CD8-positive, alpha-beta memory T cell (primary cell): ENCODE data around the gene KCNT1. TPM values are rescaled to one million over a fixed set of nuclear protein-coding genes. Genes with fewer than 3 reads are reported as not detected.

Experiments used
- CTCF ChIA-PET: fragments of 350-600 bp; sonication (Branson Sonifier 250); formaldehyde crosslinking; loops from one replicate; lab custom pipeline; 2021; ENCODE audit warnings: antibody characterized with exemption; lab: Charles Lee
- POLR2A ChIA-PET: fragments of 350-600 bp; sonication (Branson Sonifier 250); formaldehyde crosslinking; loops from one replicate; lab custom pipeline; 2021; ENCODE audit warnings: antibody characterized with exemption; lab: Charles Lee
- DNase-seq, 5 donors: peaks; one replicate each; pipeline versions ENCODE4 v3.0.0 to v3.0.0-alpha.2; 2020 to 2022; ENCODE audit warnings: mixed read lengths in 1 of 5
- H3K27ac ChIP-seq: one replicate; pipeline ENCODE4 v1.7.0; 2013; ENCODE audit warnings: low read depth, mild to moderate bottlenecking, low read length, moderate library complexity
- H3K27me3 ChIP-seq: 2 replicates; pipeline ENCODE4 v1.7.0; 2013; ENCODE audit warnings: low read length, mild to moderate bottlenecking; ENCODE audit not compliant: insufficient read depth, poor library complexity, severe bottlenecking
- H3K36me3 ChIP-seq: 2 replicates; pipeline ENCODE4 v1.7.0; 2013; ENCODE audit warnings: mild to moderate bottlenecking, low read length, moderate library complexity; ENCODE audit not compliant: insufficient read depth
- H3K4me1 ChIP-seq: 2 replicates; pipeline ENCODE4 v1.7.0; 2013; ENCODE audit warnings: mild to moderate bottlenecking, low read length, moderate library complexity; ENCODE audit not compliant: insufficient read depth
- H3K4me3 ChIP-seq: 2 replicates; pipeline ENCODE4 v1.7.0; 2013; ENCODE audit warnings: mild to moderate bottlenecking, low read length
- H3K9me3 ChIP-seq: 2 replicates; pipeline ENCODE4 v1.7.0; 2013; ENCODE audit warnings: mild to moderate bottlenecking, low read length
- H3K27ac Mint-ChIP-seq, 8 donors: one replicate each; pipeline ENCODE4 v1.8.0; 2020 to 2021; ENCODE audit warnings: mixed read lengths in 8 of 8, mild to moderate bottlenecking in 6 of 8, inconsistent platforms in 3 of 8, moderate library complexity in 3 of 8
- H3K27me3 Mint-ChIP-seq, 2 donors: one replicate each; pipeline ENCODE4 v1.8.0; 2020 to 2021; ENCODE audit warnings: mixed read lengths in 2 of 2, mild to moderate bottlenecking in 1 of 2, moderate library complexity in 1 of 2
- H3K36me3 Mint-ChIP-seq, 3 donors: one replicate each; pipeline ENCODE4 v1.8.0; 2020 to 2021; ENCODE audit warnings: mixed read lengths in 3 of 3, inconsistent platforms in 1 of 3, mild to moderate bottlenecking in 1 of 3
- H3K4me1 Mint-ChIP-seq, 3 donors: one replicate each; pipeline ENCODE4 v1.8.0; 2020 to 2021; ENCODE audit warnings: mixed read lengths in 3 of 3, inconsistent platforms in 1 of 3, mild to moderate bottlenecking in 1 of 3
- H3K4me3 Mint-ChIP-seq, 7 donors: one replicate each; pipeline ENCODE4 v1.8.0; 2020 to 2021; ENCODE audit warnings: mixed read lengths in 7 of 7, mild to moderate bottlenecking in 6 of 7, moderate library complexity in 4 of 7, inconsistent platforms in 2 of 7
- H3K9me3 Mint-ChIP-seq, 5 donors: one replicate each; pipeline ENCODE4 v1.8.0; 2020 to 2022; ENCODE audit warnings: mixed read lengths in 5 of 5, mild to moderate bottlenecking in 3 of 5, moderate library complexity in 2 of 5, inconsistent platforms in 1 of 5
- polyA plus RNA-seq: library from polyadenylated mRNA; unstranded; fragments of 300-500 nt; fragmentation: Illumina TruSeq; gene quantifications from one replicate; pipeline ENCODE4 v1.2.3, GENCODE V29; 2021
- total RNA-seq, 2 experiments: library from RNA; stranded (reverse); gene quantifications; one replicate each; pipeline ENCODE4 v1.2.3, GENCODE V29; 2021

Gene KCNT1
- total and polyA plus RNA-seq, 3 experiments from 2014 or later, result 0.16 TPM; not detected in 2

DNA sequence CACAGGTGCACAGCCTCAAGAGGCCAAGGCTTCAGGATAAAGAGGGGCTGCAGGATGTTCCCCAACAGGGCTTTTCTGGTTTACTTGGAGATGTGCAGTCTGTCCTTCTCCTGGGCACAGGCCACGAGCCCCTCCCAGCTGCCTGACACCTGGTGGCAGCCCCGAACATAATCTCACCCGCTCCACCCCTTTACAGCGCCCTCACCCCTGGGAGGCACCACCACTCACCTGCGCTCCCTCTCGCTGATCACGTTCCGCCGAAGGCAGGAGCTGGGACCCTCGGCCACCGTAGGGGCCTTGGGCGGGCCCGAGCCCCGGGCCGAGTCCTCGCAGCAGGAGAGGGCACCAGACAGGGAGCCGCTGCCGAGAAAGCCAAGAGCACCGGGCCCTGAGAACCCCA, 3.2 kb upstream of the KCNT1 start:
- Histone ChIP-seq H3K36me3 (no peaks in the 10 kb centered on the region), H3K4me1 (no peaks in the 10 kb centered on the region), H3K4me3 (no peak overlapping the region), H3K9me3 (no peaks in the 10 kb centered on the region), H3K27ac (no peak overlapping the region), H3K27me3 (peaks cover 10% of the 10 kb centered on the region)
- Mint-ChIP-seq H3K27me3 (peaks cover 6% of the 10 kb centered on the region in 2 donors), H3K36me3 (no peaks in the 10 kb centered on the region), H3K27ac (no peak overlapping the region), H3K4me1 (no peaks in the 10 kb centered on the region), H3K4me3 (no peak overlapping the region), H3K9me3 (no peaks in the 10 kb centered on the region)
- DNase-seq, result no peak
- POLR2A ChIA-PET, result no interaction called here
- CTCF ChIA-PET, result no interaction called here

DNA sequence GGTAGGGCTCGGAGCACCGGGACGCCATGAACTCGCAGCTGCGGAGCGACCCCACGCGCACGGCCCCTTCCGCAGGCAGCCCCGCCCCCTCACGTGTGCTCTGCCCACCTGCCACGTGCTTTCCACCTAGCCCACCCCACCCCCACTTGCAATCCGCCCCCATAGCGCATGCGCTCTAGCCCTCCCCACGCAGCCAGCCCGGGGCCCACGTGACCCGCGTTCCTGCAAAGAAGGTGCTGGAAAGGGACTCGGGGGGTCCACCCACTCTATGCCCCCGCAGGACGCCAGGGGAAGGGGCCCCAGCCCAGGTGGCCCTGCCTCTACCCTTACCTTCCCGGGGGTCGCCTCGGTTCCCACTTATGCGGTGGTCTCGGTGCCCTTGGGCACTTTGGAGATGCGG, 2.5 kb upstream of the KCNT1 start, which contains the start of gene SOHLH1:
SOHLH1 (minus strand) TSS at position 42 of the 400 bp plus-strand sequence; CDS start at position 28, 14 bp downstream.
- Mint-ChIP-seq H3K4me1 (no peaks in the 10 kb centered on the region), H3K36me3 (no peaks in the 10 kb centered on the region), H3K9me3 (no peaks in the 10 kb centered on the region), H3K27ac (no peak within 1 kb of the TSS), H3K27me3 (peaks cover 6% of the 10 kb centered on the region in 2 donors), H3K4me3 (no peak within 1 kb of the TSS)
- ChIA-PET POLR2A (no interaction called here), CTCF (no interaction called here)
- Histone ChIP-seq H3K27me3 (peaks cover 10% of the 10 kb centered on the region), H3K36me3 (no peaks in the 10 kb centered on the region), H3K4me1 (no peaks in the 10 kb centered on the region), H3K4me3 (no peak within 1 kb of the TSS), H3K9me3 (no peaks in the 10 kb centered on the region), H3K27ac (no peak within 1 kb of the TSS)
- DNase-seq, result no peak

DNA sequence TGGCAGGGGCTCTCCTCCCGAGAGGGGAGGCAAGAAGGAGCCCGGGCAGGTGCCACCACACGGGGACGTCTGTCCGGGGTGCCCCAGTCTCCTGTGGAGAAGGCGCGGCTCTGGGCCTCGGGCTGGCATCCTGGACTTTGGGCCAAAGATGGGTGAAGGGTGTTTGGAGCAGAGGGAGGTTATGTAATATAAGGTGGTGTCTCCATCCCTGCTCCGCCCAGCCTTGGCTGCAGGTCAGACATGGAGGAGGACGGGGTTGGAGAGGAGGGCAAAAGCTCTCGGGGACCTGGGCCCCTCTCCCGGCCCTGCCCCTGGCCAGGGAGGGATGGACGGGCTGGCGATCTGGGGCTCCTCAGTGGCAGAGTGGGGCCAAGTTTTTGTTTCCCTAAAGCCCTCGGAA, 1.5 kb upstream of the KCNT1 start:
- Mint-ChIP-seq H3K9me3 (no peaks in the 10 kb centered on the region), H3K27ac (peak overlapping the region in 1 of 8 donors; percentile 95), H3K4me3 (peak overlapping the region in 1 of 7 donors; percentile 40), H3K4me1 (no peaks in the 10 kb centered on the region), H3K27me3 (peaks cover 6 to 10% of the 10 kb centered on the region in 2 donors), H3K36me3 (no peaks in the 10 kb centered on the region)
- Histone ChIP-seq H3K4me3 (no peak overlapping the region), H3K27ac (no peak overlapping the region), H3K36me3 (no peaks in the 10 kb centered on the region), H3K4me1 (no peaks in the 10 kb centered on the region), H3K27me3 (peaks cover 10% of the 10 kb centered on the region), H3K9me3 (no peaks in the 10 kb centered on the region)
- DNase-seq, result no peak
- ChIA-PET POLR2A (no interaction called here), CTCF (no interaction called here)

DNA sequence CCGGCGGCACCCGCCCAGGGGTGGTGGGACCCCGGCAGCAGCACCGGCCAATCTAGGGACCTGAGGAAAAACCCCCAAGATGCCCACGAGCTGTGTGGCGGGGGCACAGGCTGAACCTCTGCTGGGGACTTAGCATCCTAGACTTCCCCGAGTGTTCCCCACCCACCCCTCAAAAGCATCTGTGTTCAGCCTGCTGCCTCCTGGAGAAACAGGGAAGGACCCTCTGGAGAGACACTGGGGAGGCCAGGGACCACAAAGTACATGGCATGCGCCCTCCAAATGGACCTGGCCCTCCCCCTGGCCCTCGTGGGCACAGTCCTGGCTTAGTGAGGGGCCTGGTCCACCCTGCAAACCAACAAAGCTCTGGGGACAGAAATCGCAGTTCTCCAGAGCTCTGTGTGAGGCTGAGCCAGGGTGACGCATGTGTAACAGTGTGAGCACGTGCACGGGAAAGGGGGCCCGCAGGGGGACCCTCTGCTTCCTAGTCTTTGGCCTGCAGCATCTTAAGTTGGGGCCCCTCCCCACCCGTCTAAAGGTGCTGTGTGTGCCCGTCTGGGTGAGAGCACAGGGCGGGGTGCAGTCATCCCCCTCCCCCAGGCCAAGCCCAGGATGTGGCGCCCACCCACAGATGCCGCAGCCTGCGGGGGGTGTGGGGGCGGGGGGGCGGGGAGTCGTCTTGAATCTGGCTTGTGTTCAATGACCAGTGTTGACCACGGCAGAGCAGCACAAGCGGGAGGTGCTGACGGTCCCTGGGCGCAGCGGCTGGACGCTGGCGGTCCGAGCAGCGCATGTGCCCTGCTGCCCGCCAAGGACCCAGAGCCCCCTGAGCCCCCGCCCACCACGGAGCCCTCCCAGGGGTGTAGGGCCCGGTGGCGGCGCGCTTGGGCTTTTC, 672 bp upstream of the KCNT1 start:
- peak in 1 of 5 donors; percentile 29 for DNase-seq
- no peaks in the 10 kb centered on the region for H3K4me1 Mint-ChIP-seq
- no peaks in the 10 kb centered on the region for H3K36me3 ChIP-seq
- no peaks in the 10 kb centered on the region for H3K36me3 Mint-ChIP-seq
- no peaks in the 10 kb centered on the region for H3K9me3 ChIP-seq
- H3K27ac ChIP-seq, result no peak overlapping the region
- no peak overlapping the region for H3K4me3 ChIP-seq
- peaks cover 10% of the 10 kb centered on the region for H3K27me3 ChIP-seq
- no peak overlapping the region for H3K27ac Mint-ChIP-seq
- CTCF ChIA-PET, result no interaction called here
- no peaks in the 10 kb centered on the region for H3K4me1 ChIP-seq
- peaks cover 6 to 10% of the 10 kb centered on the region in 2 donors for H3K27me3 Mint-ChIP-seq
- POLR2A ChIA-PET, result no interaction called here
- peak overlapping the region in 1 of 7 donors; percentile 23 for H3K4me3 Mint-ChIP-seq
- H3K9me3 Mint-ChIP-seq, result no peaks in the 10 kb centered on the region

DNA sequence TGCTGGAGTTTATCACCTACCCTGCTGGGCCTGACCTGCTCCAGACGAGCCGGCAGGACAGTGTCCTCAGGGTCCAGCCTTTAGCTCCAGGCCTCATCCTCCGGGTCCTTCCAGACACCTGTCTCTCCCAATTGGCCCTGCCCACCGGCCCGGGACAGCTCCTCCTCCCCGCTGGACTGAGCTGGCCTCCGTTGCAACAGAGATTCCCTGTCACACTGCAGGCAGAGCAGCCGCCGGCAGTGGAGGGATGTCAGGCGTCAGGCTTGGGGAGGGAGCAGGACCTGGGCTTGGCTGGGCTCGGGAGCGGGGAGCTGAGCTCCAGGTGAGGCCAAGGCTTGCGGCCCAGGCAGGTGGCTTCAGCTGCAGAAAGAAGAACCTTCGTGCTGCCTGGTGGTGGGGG, 1.7 kb downstream of the KCNT1 start:
- DNase-seq, result no peak
- peaks cover 10% of the 10 kb centered on the region in 2 donors for H3K27me3 Mint-ChIP-seq
- no peak overlapping the region for H3K4me3 Mint-ChIP-seq
- POLR2A ChIA-PET, result no interaction called here
- H3K27ac Mint-ChIP-seq, result no peak overlapping the region
- no peaks in the 10 kb centered on the region for H3K36me3 Mint-ChIP-seq
- H3K27me3 ChIP-seq, result peaks cover 10% of the 10 kb centered on the region
- no peak overlapping the region for H3K27ac ChIP-seq
- CTCF ChIA-PET, result no interaction called here
- H3K4me1 ChIP-seq, result no peaks in the 10 kb centered on the region
- no peaks in the 10 kb centered on the region for H3K4me1 Mint-ChIP-seq
- H3K9me3 ChIP-seq, result no peaks in the 10 kb centered on the region
- no peaks in the 10 kb centered on the region for H3K36me3 ChIP-seq
- no peaks in the 10 kb centered on the region for H3K9me3 Mint-ChIP-seq
- H3K4me3 ChIP-seq, result no peak overlapping the region

DNA sequence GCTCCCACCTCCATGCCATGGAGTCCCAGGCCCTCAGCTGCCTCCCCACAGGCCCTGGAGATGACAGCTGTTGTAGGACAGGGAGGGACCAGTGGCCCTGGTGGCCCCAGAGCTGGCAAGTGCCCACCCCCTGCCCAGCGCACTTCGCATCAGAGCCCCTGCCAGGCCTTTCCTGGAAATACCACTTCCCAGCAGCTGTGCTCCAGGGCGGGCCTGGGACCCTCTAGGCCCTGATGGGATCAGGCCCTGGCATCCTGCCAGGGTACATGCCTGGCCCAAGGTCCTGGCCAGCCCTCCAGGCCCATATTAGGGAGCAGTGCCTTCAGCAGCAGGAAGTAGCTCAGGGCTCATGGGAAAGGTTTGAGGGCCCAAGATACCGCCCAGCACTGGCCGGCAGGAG, 2.5 kb downstream of the KCNT1 start:
- H3K36me3 Mint-ChIP-seq, result no peaks in the 10 kb centered on the region
- Histone ChIP-seq H3K9me3 (no peaks in the 10 kb centered on the region), H3K27me3 (peaks cover 10% of the 10 kb centered on the region), H3K4me3 (no peak overlapping the region), H3K36me3 (no peaks in the 10 kb centered on the region), H3K27ac (no peak overlapping the region), H3K4me1 (no peaks in the 10 kb centered on the region)
- no peaks in the 10 kb centered on the region for H3K9me3 Mint-ChIP-seq
- no peak overlapping the region for H3K27ac Mint-ChIP-seq
- peaks cover 10% of the 10 kb centered on the region in 2 donors for H3K27me3 Mint-ChIP-seq
- ChIA-PET POLR2A (no interaction called here), CTCF (no interaction called here)
- H3K4me1 Mint-ChIP-seq, result no peaks in the 10 kb centered on the region
- no peak for DNase-seq
- no peak overlapping the region for H3K4me3 Mint-ChIP-seq

DNA sequence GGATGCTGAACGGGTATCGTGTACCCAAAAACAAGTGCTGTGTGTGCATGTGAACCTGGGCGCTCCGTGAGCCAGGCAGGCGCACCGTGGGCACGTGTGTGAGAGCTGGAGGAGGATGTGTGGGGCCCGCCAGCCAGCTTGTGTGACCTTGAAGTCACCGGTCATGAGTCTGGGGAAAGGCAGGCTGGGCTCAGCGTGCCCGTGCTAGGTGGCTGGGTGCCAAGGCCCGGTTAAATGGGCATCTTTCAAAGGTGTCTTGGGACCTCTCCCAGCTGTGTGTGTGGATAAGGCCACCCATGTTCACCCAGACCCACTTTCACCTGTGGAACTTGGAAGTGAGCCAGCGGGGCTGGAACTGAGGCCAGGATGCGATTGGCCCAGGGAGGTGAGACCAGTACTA, 3.4 kb downstream of the KCNT1 start:
- H3K4me1 Mint-ChIP-seq, result no peaks in the 10 kb centered on the region

DNA sequence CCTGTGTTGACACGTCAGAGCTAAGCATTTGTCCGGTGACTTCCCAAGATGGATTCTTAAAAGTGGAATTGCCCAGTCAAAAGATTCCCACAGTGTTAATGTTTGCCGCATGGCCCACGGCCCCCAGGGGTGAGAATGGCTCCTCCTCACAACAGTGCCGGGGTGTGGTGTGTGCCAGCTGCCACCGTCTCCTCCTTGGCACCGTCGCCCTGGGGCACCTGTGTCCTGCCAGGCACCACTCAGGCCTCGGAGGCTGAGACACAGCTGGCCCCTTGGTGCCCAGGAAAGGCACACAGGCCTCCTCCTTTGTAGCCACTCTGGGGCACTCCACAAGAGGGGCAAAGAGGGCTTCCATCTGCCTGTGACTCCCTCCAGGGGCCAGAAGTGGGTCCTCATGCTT, 4.3 kb downstream of the KCNT1 start:
- no peak for DNase-seq
- no peaks in the 10 kb centered on the region for H3K9me3 Mint-ChIP-seq
- H3K27ac Mint-ChIP-seq, result no peak overlapping the region
- H3K36me3 Mint-ChIP-seq, result no peaks in the 10 kb centered on the region
- Histone ChIP-seq H3K9me3 (no peaks in the 10 kb centered on the region), H3K27me3 (peaks cover 10% of the 10 kb centered on the region), H3K27ac (no peak overlapping the region), H3K4me3 (no peak overlapping the region), H3K4me1 (no peaks in the 10 kb centered on the region), H3K36me3 (no peaks in the 10 kb centered on the region)
- POLR2A ChIA-PET, result no interaction called here
- CTCF ChIA-PET, result no interaction called here
- no peaks in the 10 kb centered on the region for H3K4me1 Mint-ChIP-seq
- no peak overlapping the region for H3K4me3 Mint-ChIP-seq
- H3K27me3 Mint-ChIP-seq, result peaks cover 6 to 10% of the 10 kb centered on the region in 2 donors

More for the DNA sequence above, 3.4 kb downstream of the KCNT1 start:
- H3K36me3 Mint-ChIP-seq, result no peaks in the 10 kb centered on the region
- H3K36me3 ChIP-seq, result no peaks in the 10 kb centered on the region
- H3K4me1 ChIP-seq, result no peaks in the 10 kb centered on the region
- H3K27me3 ChIP-seq, result peaks cover 10% of the 10 kb centered on the region
- H3K4me3 ChIP-seq, result no peak overlapping the region
- no peak overlapping the region for H3K27ac ChIP-seq
- H3K4me3 Mint-ChIP-seq, result no peak overlapping the region
- no peak for DNase-seq
- H3K27me3 Mint-ChIP-seq, result peaks cover 6 to 10% of the 10 kb centered on the region in 2 donors
- POLR2A ChIA-PET, result no interaction called here
- no peaks in the 10 kb centered on the region for H3K9me3 ChIP-seq
- H3K27ac Mint-ChIP-seq, result no peak overlapping the region
- H3K9me3 Mint-ChIP-seq, result no peaks in the 10 kb centered on the region
- CTCF ChIA-PET, result no interaction called here
